Activated CD4-positive, alpha-beta T cell treated with anti-CD3 and anti-CD28 coated beads for 48 hours (primary cell): ENCODE results near the gene SLC6A12.
"Not testable (repeated sequence)": the region's sequence is repeated elsewhere in the genome, so short reads cannot be mapped to it uniquely, and the experiment has no call there.

Experiments
- DNase-seq: peaks from one replicate; pipeline ENCODE4 v3.0.0-alpha.2; 2020

SLC6A12 gene

DNA sequence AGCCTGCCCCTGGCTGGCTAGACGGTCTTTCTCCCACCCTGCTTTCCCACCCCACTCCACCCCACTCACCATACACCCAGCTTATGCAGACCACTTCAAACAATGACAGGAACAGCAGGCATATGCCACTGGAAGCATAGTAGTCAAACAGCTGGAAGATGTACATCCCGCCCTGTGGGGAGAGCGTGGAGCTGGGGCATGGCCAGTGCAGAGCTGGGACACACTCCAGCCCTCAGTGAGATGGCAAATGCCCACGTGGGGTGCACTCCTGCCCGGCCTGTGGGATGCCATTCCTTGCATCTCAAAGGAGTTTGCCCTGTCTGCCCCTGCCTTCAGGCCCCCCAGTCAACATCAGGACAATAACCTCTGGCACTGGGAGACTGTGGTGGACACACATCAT, 18.8 kb downstream of the SLC6A12 start:
- DNase-seq, result no peak

DNA sequence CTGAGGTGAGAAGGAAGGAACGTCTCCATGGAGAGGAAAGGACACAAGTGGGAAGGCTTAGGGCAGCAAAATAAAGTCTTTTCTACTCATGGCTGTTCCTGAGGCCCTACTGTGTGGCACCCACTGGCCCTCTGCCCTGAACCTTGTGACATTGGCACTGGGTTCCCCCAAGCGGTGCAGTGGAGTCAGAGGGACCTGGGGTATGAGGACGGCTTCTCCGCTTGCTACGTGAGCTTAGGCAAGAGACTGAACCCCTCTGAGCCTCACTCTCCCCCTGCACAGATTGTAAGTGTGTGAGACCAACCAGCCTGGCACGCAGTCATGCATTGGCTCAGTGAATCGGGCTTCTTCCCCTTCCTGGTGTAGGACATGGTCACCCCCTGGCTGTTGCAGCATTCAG, 19.7 kb downstream of the SLC6A12 start:
- DNase-seq, result no peak

DNA sequence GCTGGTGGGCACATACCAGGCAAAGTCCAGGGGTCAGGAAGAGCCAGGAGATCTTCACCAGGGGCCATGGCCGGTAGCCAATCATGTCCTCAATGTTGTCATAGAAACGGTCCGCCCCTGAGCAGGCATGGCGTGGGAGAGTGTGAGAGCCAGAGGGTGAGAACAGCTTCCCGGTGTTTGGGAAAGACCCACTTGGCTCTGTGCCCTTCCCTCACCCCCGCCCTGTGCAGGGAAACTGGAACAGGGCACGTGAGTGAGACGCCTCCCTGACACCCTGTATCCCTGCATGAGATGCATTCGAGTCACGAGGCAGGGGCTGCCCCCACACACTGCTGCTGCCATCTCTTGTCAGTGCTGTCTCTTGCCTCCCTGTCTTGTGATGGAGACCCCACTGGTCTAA, 20.7 kb downstream of the SLC6A12 start:
- DNase-seq, result no peak

DNA sequence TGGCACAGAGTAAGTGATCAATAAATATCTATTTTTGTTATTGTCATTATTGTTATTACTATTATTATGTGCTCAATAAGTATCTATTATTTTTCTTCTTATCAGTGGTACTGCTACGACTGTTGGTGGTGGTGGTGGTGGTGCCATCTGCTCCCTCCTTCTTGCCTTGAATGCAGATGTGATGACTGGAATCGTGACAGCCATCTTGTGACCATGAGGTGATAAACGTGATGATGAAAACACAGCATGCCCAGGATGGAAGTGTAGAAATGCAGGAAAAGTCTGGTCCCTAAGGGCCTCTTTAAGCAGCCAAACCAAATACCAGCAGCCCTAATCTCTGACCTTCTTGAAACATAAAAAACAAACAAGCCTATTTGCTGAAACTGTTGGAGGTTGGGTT, 22.4 kb downstream of the SLC6A12 start:
- DNase-seq, result no peak

DNA sequence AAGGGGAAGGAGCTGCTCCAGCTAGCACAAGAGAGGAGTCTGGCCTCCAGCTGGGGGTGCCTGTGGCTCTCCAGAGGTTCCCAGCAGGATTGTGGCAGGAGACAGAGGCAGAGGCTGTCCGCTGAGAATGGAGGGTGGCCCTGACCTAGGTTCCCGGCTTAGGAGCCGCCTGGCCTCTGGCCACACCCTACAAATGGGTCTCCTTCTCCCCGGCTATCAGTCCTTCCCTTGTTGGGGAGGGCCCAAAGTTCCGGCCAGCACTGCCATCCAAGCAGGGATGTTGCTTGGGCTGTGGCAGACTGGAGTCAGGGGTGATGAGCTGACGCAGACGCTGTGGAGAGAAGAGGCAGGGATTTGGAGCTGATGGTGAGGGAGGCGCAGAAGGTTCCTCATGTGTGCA, 23.1 kb downstream of the SLC6A12 start:
- no peak for DNase-seq

DNA sequence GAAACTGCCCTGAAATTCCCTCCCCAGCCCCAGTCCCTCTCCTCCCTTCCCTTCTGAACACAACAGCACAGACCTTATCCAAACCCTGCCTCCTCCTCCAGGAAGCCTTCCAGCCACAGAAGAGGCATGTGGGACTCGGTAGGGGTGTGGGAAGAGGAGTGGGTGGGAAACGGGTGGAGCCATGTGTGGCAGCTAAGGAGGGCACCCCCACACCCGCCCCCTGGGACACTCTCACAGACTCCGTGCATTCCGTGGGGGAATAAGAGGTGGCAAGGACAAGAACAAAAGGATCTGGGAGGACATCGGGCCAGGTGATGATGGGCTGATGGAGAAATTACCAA, 24.4 kb downstream of the SLC6A12 start:
- no peak for DNase-seq

DNA sequence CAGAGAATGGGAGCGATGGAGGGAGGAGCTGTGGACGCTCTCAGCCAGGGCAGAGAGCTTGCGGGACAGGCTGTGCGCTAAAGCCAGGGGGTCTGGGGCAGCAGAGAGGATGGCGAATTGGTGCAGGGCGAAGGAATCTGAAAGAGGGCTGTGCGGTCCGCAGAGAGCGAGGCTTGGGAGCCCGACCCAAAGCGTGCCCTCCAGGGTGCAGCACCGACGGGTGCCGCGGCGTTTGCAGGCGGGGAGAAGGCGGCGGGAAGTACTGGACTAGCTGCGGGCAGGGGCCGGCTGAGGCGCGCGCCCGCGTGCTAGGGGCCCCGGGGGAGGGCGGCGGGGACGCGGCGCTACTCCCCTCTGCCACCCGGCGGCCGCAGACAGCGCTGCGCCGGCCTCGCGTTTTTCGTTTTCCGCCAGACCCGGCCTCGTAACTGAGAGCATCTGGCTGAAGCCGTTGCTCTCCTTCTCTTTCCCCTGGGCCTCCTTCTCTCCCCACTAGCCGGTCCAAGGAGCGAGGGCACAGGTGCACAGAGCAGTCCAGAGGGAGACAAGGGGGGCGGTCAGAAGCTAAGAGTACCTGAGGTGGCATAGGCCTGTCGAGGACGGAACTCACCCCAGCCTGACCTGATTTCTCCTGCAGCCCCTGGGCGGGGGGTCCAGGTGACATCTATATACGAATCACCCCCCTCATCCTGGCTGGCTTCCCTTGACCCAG, 24.9 kb downstream of the SLC6A12 start:
- peak; percentile 62 for DNase-seq

DNA sequence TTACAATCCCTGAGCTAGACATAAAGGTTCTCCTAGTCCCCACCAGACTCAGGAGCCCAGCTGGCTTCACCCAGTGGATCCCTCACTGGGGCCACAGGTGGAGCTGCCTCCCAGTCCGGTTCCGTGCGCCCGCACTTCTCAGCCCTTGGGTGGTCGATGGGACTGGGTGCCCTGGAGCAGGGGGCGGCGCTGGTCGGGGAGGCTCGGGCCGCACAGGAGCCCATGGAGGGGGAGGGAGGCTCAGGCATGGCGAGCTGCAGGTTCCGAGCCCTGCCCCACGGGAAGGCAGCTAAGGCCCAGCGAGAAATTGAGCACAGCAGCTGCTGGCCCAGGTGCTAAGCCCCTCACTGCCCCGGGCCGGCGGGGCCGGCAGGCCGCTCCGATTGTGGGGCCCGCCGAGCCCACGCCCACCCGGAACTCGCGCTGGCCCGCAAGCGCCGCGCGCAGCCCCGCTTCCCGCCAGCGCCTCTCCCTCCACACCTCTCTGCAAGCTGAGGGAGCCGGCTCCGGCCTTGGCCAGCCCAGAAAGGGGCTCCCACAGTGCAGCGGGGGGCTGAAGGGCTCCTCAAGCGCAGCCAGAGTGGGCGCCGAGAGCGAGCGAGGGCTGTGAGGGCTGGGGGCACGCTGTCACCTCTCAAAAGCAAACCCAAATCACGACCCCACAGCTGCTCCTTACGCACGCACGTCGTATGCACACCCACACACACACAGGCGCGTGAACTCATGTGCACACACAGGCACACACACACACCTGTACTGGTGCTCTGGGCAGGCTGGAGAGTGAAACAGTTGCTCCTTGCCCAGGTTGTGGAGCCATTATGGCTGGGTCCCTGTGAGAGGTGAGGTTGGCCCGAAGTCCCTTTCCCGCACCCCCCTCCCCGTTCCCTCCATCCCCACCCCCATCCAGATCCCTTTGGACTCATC, 25.7 kb downstream of the SLC6A12 start:
- DNase-seq, result not testable (repeated sequence)

DNA sequence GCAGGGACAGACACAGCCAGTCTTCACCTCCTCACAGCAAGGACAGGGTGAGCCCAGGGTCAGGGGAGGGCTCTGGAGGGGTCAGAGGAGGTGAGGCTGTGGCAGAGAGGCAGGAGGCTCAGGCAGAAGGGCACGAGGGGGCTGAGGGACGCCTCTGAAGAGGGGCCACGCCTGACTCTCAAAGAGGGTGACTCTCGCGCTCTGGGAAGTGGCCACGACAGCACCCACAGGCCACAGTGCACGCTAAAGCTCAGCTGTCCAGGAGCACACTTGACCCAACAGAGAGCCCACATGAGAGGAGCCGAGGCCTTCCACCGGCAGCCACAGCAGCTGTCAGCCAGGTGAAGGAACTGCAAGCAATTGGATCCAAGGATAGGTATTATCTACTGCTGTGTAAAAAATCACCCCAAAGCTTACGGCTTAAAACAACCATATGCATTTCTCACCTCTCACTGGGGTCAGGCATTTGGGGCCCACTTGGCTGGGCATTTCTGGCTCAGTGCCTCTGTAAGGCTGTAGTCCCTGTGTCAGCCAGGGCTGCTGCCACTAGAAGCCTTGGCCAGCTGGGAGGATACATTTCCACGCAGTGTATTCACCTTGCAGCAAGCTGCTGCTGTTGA, 27.8 kb downstream of the SLC6A12 start:
- DNase-seq, result no peak

DNA sequence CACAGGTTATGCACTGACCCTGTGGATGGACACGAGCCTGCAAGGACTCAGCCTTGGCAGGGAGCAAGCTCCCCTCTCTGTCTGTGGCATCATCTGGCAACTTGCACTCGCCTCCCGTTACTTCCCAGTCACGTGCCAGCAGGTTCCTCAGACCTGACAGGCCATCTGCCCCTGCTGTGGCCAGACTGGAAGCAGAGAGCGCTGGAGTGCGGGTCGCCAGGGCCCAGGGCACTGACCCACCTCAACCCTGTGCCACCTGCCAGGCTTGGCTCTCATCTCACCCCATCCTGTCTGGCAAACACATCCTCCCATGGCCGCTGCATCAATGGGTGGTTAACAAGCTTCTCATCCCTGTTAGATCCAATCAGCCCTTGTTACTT, 28.4 kb downstream of the SLC6A12 start:
- no peak for DNase-seq

DNA sequence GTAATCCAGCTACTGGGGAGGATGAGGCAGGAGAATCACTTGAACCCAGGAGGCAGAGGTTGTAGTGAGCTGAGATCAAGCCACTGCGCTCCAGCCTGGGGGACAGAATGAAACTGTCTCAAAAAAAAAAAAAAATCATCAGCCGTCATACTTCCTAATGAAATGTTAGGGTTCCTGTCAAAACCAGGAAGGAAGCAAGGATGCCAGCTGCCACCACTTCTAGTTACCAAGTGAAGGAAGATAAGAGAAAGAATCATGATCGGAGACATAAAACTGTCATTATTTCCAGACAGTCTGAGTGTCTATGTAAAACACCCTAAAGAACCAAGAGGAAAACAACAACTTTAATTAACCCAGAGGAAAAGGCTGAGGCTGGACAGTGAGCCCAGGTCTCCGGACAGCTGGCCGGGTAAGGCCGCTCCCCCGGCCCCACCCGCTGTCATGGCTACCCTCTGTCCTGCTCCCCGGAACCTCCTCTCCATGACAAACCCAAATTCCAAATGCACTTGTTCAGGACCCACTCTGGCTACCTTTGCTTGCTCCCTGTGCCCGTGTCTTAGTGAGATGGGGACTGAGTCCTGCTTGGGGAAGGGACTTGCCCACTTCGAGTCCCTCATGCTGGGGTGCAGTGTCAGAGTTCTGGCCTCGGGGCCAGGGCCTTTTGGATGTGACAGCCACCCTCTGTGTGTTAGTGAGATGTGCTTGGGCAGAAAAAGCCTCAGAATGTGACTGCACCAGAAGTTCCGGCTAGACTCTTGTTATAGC, 29.0 kb downstream of the SLC6A12 start:
- DNase-seq, result no peak

DNA sequence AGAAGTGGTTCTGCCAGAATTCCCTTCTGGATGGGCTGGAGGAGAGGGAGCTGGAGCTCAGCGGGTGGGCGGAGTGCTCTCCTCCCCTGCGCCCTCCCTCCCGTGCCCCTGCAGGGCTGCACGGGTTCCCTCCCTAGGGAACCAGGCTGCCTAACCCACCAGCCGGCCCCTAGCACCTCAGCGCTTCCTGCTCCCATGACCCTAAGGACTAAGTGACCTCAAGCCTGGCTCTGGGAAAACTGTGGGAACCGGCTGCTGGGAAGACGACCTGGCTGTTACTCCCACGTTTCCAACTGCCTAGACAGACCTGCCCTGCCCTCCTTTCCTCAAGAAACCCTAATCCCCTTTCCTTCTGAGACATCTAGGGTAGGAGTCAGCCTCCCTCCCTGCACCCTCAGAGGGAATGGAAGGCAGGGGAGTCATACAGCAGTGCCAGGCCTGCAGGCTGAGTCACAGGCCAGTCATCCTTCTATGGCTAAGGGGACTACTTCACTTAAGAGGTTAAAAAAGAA, 31.5 kb downstream of the SLC6A12 start:
- no peak for DNase-seq

DNA sequence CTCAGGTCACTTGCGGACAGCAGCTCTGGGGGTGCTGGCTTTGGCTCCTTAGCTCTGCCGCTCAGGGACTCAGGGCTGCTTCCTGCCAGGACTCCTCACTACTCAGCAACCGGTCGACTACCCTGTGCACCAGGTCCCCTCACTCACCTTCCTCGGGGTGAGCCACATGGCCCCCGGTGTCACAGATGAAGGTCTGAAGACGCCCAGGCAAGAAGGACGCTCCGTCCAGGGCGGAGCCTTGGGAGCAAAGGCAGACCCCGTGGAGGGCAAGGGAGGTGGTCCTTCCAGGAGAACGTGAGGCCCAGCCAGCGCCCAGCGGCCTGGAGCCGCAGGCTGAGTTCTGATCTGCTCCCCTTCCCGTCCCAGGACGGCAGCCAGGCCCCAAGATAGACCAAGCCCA, 32.0 kb downstream of the SLC6A12 start:
- DNase-seq, result no peak

DNA sequence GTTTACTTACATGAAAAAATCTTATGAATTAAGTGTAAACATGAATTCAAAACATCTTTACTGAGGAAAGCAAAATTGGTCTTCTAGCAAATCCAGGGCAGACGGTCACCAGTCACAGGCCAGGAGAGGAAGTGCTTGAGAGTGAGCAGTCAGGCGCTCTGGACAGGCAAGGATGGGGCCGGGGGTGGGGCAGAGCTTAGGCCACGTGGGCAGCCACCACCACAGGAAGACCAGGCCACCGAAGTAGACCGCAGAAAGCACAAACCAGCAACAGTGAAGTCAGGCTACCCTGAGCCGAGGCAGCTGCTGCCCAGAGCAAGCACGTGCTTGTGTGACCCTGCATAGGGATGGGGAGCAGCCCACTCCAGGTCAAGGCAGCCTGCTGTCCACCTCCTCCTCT, 33.5 kb downstream of the SLC6A12 start:
- DNase-seq, result no peak

DNA sequence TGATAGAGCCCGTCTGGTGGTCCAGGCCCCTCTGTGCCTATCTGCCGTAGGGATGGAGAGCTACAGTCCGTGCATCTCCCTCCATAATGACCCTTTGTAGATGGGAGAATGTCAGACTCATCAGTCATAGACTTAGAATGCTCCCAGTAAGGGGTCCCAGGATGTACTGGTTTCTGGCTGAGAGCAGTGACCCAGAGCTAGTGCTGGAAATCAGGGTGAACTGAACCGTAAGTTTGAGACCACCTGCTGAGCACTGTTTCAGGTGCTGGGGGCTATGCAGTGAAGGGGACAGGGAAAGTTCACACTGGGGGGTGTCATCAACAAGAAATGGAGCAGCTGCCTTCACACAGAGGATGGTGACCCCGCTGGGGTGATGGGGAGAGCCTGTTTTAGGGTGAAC, 34.1 kb downstream of the SLC6A12 start:
- DNase-seq, result no peak

DNA sequence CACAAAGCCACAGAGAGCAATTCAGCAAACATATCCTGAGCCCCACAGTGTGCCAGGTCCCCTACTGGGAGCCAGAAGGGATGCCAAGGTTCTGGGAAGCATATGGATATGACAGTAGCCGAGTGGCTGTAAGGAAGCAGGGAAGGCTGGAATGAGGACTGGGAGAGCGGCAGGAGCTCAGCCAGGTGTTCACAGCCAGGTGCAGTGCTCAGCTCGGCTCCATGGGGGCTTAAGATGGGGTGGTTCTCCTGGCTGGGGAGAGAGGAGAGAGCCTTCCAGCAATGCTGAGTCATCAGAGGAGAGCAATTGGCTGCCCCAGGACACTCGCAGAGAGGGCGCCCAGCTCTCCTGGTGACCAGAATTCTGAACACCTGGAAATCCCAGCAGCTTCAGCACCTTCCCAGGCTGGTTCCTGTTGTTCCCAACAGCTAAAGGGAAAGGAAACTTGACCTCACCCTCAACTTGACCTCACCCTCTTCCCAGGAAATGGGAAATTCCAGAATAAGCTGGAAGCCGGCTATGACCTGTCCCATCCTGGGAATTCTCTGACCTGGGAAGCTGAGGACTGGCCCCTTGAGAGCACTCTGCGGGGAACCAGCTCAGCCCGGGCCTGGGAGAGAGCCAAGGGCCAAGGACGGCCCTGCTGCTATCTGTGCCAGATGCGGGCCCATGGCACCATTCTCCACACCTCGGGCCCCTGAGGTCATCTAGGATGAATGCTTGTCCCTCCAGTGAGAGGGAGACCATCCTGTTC, 34.6 kb downstream of the SLC6A12 start:
- DNase-seq, result no peak

DNA sequence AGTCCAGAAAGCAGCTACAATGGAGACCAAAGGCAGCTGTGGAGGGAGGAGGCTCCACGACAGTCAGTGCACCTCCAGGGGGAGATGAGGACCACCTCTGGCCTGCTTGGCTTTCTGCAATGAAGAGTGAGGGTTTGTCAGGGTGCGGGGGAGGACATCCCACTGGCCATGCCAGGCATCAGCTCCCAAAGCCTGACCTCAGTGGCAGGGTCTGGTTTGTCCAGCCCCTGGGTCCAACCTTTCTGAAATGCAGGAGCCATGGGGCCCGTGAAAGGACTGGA, 35.2 kb downstream of the SLC6A12 start:
- no peak for DNase-seq

DNA sequence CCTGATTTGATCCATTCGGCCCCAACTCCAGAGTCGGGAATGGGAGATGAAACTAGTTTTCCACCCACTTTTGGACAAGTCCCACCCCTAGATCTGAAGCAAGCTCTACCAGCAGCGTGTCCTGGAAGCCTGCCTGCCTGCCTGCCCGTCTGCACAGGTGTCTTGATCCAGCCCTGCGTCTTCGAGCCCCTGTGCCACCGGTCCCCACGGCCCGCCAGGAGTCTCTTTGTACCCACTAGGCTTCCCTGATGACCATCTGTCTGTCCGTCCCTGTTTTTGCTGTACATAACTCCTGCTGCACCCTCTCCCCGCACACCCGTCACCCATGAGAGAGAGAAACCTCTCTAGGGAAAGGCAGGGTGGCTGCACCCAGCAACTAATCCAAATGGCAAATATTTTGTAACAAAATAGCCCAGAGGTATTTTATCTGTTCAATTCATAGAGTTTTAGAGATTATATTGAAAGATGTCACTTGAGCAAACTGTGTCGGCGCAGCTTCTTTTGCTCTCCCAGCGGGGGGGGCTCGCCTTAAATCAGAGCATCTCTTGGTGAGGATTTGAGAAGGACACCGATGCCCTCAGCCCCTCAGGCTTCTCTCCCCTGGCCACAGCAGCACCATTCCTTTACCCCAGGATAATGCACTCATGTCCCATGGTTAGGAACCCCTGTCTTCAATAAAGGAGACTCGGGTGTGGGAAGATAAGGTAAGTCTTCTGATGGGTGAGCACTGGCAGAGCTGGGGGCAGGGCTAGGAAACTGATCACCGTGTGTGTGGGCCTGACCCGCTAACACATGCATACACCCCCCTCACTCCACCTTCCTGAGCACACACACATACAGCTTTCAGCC, 35.8 kb downstream of the SLC6A12 start:
- DNase-seq, result no peak

DNA sequence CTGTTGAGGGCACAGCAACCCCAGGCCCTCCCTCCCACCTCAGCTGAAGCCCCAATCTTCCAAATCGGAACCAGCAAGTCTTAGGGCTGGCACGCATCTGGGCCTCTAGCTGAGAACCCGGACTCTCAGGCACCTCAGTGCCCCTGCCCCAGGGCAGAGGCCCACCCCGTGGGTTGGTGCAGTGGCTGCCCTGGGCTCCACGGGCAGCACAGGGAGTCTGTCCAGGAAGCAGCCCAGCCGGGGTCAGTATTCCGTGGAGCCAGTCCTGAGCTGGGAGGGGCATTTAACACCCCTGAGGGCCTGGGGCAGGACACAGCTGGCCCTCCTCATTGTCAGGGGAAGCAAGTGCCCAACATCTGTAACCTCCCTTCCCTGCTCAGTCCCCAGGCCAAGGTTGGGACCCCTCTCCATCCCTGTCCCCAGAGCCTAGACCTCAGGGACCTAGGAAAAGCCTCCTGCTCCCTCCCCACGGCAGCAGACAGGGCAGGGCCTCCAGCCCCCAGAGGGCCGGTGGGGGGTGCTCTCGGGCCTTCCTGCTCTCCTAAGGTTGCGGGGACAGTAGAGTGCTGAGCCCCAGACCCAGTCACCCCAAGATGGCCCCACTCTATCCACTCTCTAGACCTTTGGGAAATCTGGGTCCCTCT, 36.5 kb downstream of the SLC6A12 start:
- DNase-seq, result no peak

DNA sequence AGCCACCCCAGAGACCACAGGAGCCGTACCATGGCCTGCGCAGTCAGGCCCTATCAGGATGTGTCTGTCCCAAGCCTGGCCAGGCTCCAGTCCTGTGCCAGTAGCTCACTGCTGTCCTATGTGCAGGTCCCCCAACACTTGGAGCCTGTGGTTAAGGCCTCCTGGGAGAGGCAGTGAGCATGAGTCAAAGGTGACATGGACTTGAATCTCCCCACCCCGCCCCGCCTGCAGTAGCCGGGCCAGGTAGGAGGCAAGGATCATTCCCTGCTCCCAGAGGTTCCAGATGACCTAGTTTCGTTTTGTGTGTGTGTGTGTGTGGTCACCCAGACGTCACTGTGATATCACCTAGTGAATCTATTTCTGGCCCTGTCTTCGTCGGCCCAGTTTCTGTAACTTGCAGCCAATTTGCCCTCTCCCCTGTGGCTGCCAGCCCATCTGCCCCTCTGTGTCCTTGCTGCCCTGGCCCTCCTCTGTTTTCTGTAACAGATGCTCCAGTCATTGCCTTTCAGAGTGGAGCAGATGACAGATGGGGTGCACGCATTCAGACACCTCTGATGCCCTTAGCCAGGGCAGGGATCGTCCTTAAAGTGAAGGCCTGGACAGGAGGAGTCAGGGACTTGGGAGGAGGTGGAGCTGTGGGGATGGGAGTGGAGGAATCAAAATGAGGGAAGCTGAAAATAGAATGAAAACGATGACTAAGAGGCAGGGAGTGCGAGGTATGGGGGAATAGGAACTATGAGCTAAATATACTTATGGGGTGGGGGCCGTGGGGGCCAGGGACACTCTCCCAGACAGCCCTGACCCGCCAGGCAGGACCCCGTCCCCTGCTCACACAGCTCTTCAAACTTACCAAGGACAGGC, 37.4 kb downstream of the SLC6A12 start:
- no peak for DNase-seq
